Spinal cord (tissue), 10 donors: ENCODE results near the gene NBPF1. TPM values are rescaled to one million over a fixed set of nuclear protein-coding genes. Genes with fewer than 3 reads are reported as not detected.
"Not testable (repeated sequence)": the region's sequence is repeated elsewhere in the genome, so short reads cannot be mapped to it uniquely, and the experiment has no call there.

Experiments
- DNase-seq, 6 donors: peaks; one replicate each; pipeline versions ENCODE4 v3.0.0 to v3.0.0-alpha.2; 2013 to 2015; ENCODE audit warnings: low spot score in 6 of 6, low read depth in 4 of 6
- H3K27ac ChIP-seq: one replicate; pipeline ENCODE4 v1.5.1; 2013; ENCODE audit warnings: low read depth, low read length, control low read depth
- H3K27me3 ChIP-seq: one replicate; pipeline ENCODE4 v1.6.1; 2013; ENCODE audit warnings: low read length; ENCODE audit not compliant: control insufficient read depth, insufficient read depth
- H3K36me3 ChIP-seq: one replicate; pipeline ENCODE4 v1.6.1; 2013; ENCODE audit warnings: low read length; ENCODE audit not compliant: control insufficient read depth, insufficient read depth
- H3K4me1 ChIP-seq: one replicate; pipeline ENCODE4 v1.6.1; 2013; ENCODE audit warnings: low read length; ENCODE audit not compliant: control insufficient read depth, insufficient read depth
- H3K4me3 ChIP-seq: one replicate; pipeline ENCODE4 v1.5.1; 2013; ENCODE audit warnings: low read depth, low read length, control low read depth
- H3K9me3 ChIP-seq: one replicate; pipeline ENCODE4 v1.6.1; 2013; ENCODE audit warnings: low read length; ENCODE audit not compliant: control insufficient read depth, insufficient read depth
- WGBS: methylation state at CpG from one replicate; pipeline ENCODE4 v1.1.5; 2013; ENCODE audit warnings: missing lambda C conversion rate; ENCODE audit not compliant: insufficient coverage; 5-methylcytosine and 5-hydroxymethylcytosine counted together
- polyA plus RNA-seq, 2 donors: library from polyadenylated mRNA; unstranded; fragments of 120-200 nt; gene quantifications; one replicate each; pipeline ENCODE4 v1.2.1, GENCODE V29; 2013; ENCODE audit not compliant: insufficient read length in 2 of 2
- total RNA-seq, 2 donors: library from RNA; depleted of rRNA in 1 of 2; stranded (reverse); fragments of 120-200 nt in 1 of 2; fragments of >200 nt in 1 of 2; gene quantifications; one replicate each; pipeline versions ENCODE4 v1.2.3 to v1.2.4, GENCODE V29; 2013 to 2014
- donor health status: healthy.

NBPF1 gene
- total and polyA plus RNA-seq, 4 donors, result 66.5 to 112 (median 79.0) TPM

- H3K27me3 ChIP-seq, H3K4me1 ChIP-seq, DNase-seq, H3K27ac ChIP-seq, H3K9me3 ChIP-seq, H3K4me3 ChIP-seq: not testable (repeated sequence)
- WGBS, result 96% methylated on average over 12 of the region's 14 CpGs
- H3K36me3 ChIP-seq, result peaks cover 76% of the 10 kb centered on the region
These were observed 18.9 kb upstream of the NBPF1 start for GRCh38 chr1:16632044-16632850.

GRCh38 chr1:16631248-16632043, 18.1 kb upstream of the NBPF1 start:
- Histone ChIP-seq H3K9me3 (no peaks in the 10 kb centered on the region), H3K36me3 (peaks cover 79% of the 10 kb centered on the region), H3K27ac (no peak overlapping the region), H3K27me3 (no peaks in the 10 kb centered on the region), H3K4me3 (no peak overlapping the region), H3K4me1 (no peaks in the 10 kb centered on the region)
- DNase-seq, result no peak
- WGBS, result 88% methylated on average over 20 of the region's 20 CpGs

DNA sequence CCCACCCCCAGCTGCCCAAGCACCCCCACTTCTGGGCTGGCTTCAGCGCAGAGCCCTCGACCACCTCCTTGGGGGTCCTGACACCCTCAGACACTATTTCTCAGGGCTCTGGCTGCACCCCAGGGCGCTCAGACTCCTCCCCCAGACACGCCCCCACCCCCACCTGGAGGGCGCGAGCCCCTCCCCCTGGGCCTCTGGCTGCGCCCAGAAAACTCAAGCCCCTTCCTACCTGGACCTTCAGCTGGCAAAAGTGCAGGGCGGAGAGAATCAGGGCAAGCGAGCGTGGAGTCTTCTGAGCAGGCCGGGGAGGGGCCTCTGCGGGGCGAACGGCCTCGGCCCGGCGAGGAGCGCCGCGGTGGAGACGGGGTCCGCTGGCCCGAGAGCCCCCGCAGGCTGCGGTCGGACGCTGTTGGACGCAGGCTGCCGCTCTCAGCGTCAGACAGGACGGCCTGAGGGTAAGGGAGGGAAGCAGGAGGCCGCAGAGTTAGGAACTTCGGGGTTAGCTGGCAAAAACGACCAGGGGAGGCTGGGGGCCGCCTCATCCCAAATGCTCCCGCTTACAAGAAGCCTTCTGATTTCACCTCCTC, 17.4 kb upstream of the NBPF1 start:
- no peak for DNase-seq

GRCh38 chr1:16629916-16630530, 16.7 kb upstream of the NBPF1 start:
- H3K4me1 ChIP-seq, H3K9me3 ChIP-seq, DNase-seq, H3K27me3 ChIP-seq, H3K27ac ChIP-seq, H3K4me3 ChIP-seq: not testable (repeated sequence)
- peaks cover 93% of the 10 kb centered on the region for H3K36me3 ChIP-seq
- 94% methylated on average over 21 of the region's 21 CpGs for WGBS

More for the DNA sequence above, 17.4 kb upstream of the NBPF1 start:
- Histone ChIP-seq H3K4me1 (no peaks in the 10 kb centered on the region), H3K27ac (no peak overlapping the region), H3K36me3 (peaks cover 86% of the 10 kb centered on the region), H3K4me3 (no peak overlapping the region), H3K9me3 (no peaks in the 10 kb centered on the region), H3K27me3 (no peaks in the 10 kb centered on the region)
- WGBS, result 88% methylated on average over 36 of the region's 36 CpGs

DNA sequence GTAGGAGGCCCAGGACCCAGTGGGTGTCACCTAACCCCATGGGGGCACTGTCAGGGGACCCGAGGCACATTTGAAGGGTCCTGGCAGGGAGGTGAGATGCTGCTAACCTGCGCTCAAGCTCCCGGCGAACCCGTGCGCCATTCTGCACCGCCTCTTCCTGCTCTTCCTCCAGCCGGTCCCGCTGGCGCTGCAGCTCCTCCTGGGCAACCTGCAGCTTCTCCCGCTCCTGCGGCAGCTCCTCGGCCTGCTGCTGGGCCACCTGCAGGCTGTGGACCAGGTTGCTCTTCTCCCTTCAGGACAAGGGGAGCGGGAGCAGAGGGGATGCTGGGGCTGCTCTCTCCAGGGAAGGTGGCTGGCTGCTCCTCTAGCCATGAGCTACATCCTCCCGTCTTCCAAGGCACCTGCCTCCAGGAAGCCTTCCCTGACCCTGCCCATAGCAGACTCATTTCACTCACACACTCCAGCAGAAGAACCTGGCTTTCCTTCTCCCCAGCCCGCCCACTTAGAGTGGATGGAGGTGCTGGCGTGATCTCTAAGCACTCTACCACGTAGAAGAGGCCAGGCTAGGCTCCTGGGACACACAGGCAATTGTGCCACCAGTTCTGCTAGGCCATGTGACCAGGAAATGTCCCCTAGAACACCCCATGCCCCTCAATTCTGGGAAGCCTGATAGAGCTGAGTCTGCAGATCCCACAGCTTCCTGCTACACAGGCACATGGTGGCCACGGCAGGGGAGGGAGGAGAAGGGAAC, 15.2 kb upstream of the NBPF1 start:
- H3K27me3 ChIP-seq, result no peaks in the 10 kb centered on the region
- peaks cover 94% of the 10 kb centered on the region for H3K36me3 ChIP-seq
- DNase-seq, result no peak
- H3K4me3 ChIP-seq, result no peak overlapping the region
- 89% methylated on average over 19 of the region's 19 CpGs for WGBS
- H3K9me3 ChIP-seq, result no peaks in the 10 kb centered on the region
- no peaks in the 10 kb centered on the region for H3K4me1 ChIP-seq
- H3K27ac ChIP-seq, result no peak overlapping the region

DNA sequence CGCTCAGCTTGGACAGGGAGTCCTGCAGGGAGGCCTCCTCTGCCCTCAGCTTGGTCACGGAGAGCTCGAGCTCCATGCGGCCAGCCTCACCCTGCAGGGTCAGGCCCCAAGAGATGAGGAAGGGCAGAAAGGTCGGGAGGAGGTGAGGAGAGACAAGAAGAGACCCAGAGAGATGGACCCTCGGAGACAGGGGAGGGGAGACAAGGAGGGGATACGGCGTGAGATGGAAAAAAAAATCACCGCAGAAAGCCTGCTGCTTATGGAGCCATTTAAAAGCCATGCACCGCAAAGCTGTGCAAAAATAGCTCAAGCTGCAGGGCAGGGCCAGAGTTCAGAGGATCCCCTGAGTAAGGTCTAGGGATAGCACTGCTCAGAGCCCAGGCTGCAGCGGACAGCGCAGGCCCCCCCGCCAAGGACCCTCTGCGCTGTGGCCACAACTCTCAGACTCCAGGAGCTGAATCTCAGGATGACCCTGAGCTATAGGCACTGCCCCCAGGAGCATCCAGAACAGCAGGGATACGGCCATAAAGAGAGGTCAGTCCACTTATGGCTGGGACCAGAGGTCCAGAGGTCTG, 13.1 kb upstream of the NBPF1 start:
- not testable (repeated sequence) for H3K27ac ChIP-seq, H3K27me3 ChIP-seq, H3K9me3 ChIP-seq, DNase-seq, H3K4me3 ChIP-seq, H3K4me1 ChIP-seq
- H3K36me3 ChIP-seq, result peaks cover 95% of the 10 kb centered on the region
- 86% methylated on average over 14 of the region's 15 CpGs for WGBS

GRCh38 chr1:16625497-16626408, 12.4 kb upstream of the NBPF1 start:
- WGBS, result 90% methylated on average over 25 of the region's 25 CpGs
- no peak overlapping the region for H3K27ac ChIP-seq
- peaks cover 94% of the 10 kb centered on the region for H3K36me3 ChIP-seq
- no peaks in the 10 kb centered on the region for H3K4me1 ChIP-seq
- H3K4me3 ChIP-seq, result no peak overlapping the region
- H3K27me3 ChIP-seq, result no peaks in the 10 kb centered on the region
- H3K9me3 ChIP-seq, result no peaks in the 10 kb centered on the region
- no peak for DNase-seq
